ENCODE data around the gene IL1A.

The IL1A gene

GRCh38 chr2:112762276-112762675 lies 22.0 kb downstream of the IL1A start:
- no peak for DNase-seq (ENCODE audit: extremely low read depth, insufficient read length)
- no peaks in the 10 kb centered on the region; the same call in 1 of the 2 replicates for H3K36me3 ChIP-seq (ENCODE audit: control insufficient read depth, insufficient read depth, low read length)
- H3K27me3 ChIP-seq (replicated peaks; ENCODE audit: control insufficient read depth, insufficient read depth, low read length), result no peaks in the 10 kb centered on the region
- no peak for TF ChIP-seq CTCF (IDR thresholded peaks at IDR 0.05; ENCODE audit: insufficient read depth, low read length, poor library complexity, severe bottlenecking)
- H3K4me3 ChIP-seq (replicated peaks; ENCODE audit: low read depth, low read length), result no peak overlapping the region

- Histone ChIP-seq H3K36me3 (ENCODE audit: control insufficient read depth, insufficient read depth, low read length) (peaks cover 4% of the 10 kb centered on the region; the same call in 1 of the 2 replicates), H3K27me3 (replicated peaks; ENCODE audit: control insufficient read depth, insufficient read depth, low read length) (no peaks in the 10 kb centered on the region), H3K4me3 (replicated peaks; ENCODE audit: low read depth, low read length) (no peak overlapping the region)
- no peak for TF ChIP-seq CTCF (IDR thresholded peaks at IDR 0.05; ENCODE audit: insufficient read depth, low read length, poor library complexity, severe bottlenecking)
- DNase-seq (ENCODE audit: extremely low read depth, insufficient read length), result no peak
Observed at GRCh38 chr2:112760149-112760548, 24.1 kb downstream of the IL1A start.

- no peak for DNase-seq (ENCODE audit: extremely low read depth, insufficient read length)
- no peak for TF ChIP-seq CTCF (IDR thresholded peaks at IDR 0.05; ENCODE audit: insufficient read depth, low read length, poor library complexity, severe bottlenecking)
- Histone ChIP-seq H3K4me3 (replicated peaks; ENCODE audit: low read depth, low read length) (no peak overlapping the region), H3K27me3 (replicated peaks; ENCODE audit: control insufficient read depth, insufficient read depth, low read length) (no peaks in the 10 kb centered on the region), H3K36me3 (ENCODE audit: control insufficient read depth, insufficient read depth, low read length) (peaks cover 4% of the 10 kb centered on the region)
Observed at GRCh38 chr2:112758711-112759110, 25.6 kb downstream of the IL1A start.

- no peak for TF ChIP-seq CTCF (IDR thresholded peaks at IDR 0.05; ENCODE audit: insufficient read depth, low read length, poor library complexity, severe bottlenecking)
- Histone ChIP-seq H3K27me3 (replicated peaks; ENCODE audit: control insufficient read depth, insufficient read depth, low read length) (no peaks in the 10 kb centered on the region), H3K36me3 (ENCODE audit: control insufficient read depth, insufficient read depth, low read length) (peaks cover 6% of the 10 kb centered on the region), H3K4me3 (replicated peaks; ENCODE audit: low read depth, low read length) (no peak overlapping the region)
- DNase-seq (ENCODE audit: extremely low read depth, insufficient read length), result no peak
Observed at GRCh38 chr2:112757265-112757664, 27.0 kb downstream of the IL1A start.

GRCh38 chr2:112756207-112756606 lies 28.1 kb downstream of the IL1A start:
- DNase-seq (ENCODE audit: extremely low read depth, insufficient read length), result no peak
- peaks cover 6% of the 10 kb centered on the region for H3K36me3 ChIP-seq (ENCODE audit: control insufficient read depth, insufficient read depth, low read length)
- no peaks in the 10 kb centered on the region for H3K27me3 ChIP-seq (replicated peaks; ENCODE audit: control insufficient read depth, insufficient read depth, low read length)
- H3K4me3 ChIP-seq (replicated peaks; ENCODE audit: low read depth, low read length), result no peak overlapping the region
- no peak for TF ChIP-seq CTCF (IDR thresholded peaks at IDR 0.05; ENCODE audit: insufficient read depth, low read length, poor library complexity, severe bottlenecking)

- Histone ChIP-seq H3K4me3 (replicated peaks; ENCODE audit: low read depth, low read length) (no peak overlapping the region), H3K36me3 (ENCODE audit: control insufficient read depth, insufficient read depth, low read length) (peaks cover 6% of the 10 kb centered on the region), H3K27me3 (replicated peaks; ENCODE audit: control insufficient read depth, insufficient read depth, low read length) (no peaks in the 10 kb centered on the region)
- TF ChIP-seq CTCF (IDR thresholded peaks at IDR 0.05; ENCODE audit: insufficient read depth, low read length, poor library complexity, severe bottlenecking), result no peak
- DNase-seq (ENCODE audit: extremely low read depth, insufficient read length), result no peak
Observed at GRCh38 chr2:112755444-112755843, 28.8 kb downstream of the IL1A start.

Data from GM06990 (cell line).